ENCODE measurements around the gene EEF1B2.
"Not testable (repeated sequence)": the region's sequence is repeated elsewhere in the genome, so short reads cannot be mapped to it uniquely, and the experiment has no call there.

EEF1B2 gene

DNA sequence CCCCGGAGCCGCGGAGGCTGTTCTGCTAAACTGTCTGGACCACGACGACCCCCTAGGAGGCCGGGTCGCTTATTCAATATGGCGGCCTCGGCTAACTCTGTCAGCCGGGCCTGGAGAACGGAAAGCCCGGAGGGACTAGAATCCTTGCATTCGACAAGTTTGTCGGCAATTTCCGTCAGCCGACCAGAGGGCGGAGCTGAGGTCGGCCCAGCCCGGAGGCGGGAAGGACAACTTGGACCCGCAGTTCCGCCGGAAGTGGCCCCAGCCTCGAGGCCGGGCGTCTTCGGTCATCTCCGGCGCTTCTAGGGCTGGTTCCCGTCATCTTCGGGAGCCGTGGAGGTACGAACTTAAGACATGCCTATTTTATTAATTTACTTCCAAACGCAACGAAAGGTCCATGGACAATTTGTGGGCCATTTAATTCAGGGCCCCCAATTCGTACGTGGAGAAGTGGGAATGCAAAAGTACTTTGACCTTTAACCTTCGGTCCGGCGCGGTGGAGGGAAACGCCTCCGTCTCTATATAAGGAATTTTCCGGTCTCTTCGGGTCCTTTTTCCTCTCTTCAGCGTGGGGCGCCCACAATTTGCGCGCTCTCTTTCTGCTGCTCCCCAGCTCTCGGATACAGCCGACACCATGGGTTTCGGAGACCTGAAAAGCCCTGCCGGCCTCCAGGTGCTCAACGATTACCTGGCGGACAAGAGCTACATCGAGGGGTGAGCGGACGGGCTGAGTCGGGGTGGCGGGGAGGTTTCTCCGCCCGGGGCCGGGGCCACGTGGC is at the start of gene EEF1B2, which contains the start of gene NDUFS1:
Gene EEF1B2, plus strand, starts transcription at position 550 of the 779 bp plus-strand sequence. Its CDS starts 85 bp downstream, at position 635.
Gene NDUFS1, minus strand, starts transcription at position 99 of the 779 bp plus-strand sequence. CDS start 5,766 bp downstream, outside the sequence.
- DNase-seq = peak; percentile 98

DNA sequence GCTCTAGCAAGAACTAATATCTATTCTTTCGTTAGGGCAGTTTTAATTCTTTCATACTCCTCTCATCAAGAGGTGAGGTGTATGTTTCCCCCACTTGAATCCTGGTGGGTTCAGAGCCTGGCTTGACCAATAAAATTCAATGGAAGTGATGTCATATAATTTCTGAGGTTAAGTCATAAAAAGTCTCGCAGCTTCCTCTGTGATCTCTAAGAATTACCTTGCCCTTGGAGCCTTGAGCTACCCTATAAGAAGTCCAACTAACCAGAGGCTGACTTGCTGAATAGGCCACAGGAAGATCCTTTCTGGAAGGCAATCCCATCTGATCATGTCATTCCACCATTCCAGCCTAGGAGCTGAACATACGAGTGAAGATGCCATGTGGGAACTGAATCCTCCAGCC is 47.6 kb upstream of the EEF1B2 start:
- DNase-seq = no peak

DNA sequence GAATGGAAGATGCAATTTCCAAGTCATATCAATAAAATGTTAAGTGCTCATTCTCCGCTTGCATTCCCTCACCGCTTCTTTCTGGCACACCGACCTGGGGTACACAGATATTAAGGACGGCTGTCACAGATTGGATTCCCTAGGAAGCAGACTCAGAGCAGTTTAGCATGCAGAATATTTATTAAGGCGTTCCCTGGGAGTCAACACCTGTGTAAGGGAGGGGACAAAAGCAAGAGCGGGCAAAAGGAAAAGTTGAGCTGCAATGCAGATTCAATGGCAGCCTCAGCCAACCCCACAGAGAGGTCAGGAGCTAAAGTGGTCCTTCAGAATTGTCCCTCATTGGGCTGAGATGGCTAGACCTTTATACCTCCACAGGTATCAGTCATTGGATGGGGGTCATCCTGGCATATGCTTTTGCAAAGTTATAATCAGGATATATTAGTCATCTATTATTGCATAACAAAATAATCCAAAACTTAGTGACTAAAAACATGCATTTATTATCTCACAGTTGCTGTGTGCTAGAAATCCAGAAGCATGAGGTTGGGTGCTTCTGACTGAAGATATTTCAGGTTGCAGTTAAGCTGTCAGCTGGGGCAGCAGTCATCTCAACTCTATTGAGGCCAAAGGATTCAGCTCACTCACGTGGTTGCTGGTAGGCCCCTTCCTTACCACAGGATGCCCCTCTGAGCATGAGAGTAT is 46.7 kb upstream of the EEF1B2 start:
- no peak for DNase-seq

DNA sequence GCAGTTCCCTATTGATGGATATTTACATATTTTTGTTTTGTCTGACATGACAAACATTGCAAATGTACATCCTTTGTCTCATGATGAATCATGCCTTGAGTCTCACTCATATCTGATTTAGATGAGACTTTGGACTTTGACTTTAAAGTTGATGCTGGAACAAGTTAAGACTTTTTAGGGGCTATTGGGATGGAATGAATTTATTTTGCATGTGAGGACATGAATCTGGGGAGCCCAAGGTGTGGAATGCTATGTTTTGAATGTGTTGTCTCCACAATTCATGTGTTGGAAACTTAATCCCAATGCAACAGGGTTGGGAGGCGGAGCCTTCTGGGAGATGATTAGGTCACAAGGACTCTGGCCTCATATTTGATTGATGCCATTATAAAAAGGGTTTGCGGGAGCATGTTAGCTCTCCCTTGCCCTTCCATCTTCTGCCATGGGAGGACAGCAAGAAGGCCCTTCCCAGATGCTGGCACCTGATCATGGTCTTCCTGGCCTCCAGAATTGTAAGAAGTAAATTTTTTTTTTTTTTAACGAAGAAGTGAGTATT is 44.6 kb upstream of the EEF1B2 start:
- no peak for DNase-seq

DNA sequence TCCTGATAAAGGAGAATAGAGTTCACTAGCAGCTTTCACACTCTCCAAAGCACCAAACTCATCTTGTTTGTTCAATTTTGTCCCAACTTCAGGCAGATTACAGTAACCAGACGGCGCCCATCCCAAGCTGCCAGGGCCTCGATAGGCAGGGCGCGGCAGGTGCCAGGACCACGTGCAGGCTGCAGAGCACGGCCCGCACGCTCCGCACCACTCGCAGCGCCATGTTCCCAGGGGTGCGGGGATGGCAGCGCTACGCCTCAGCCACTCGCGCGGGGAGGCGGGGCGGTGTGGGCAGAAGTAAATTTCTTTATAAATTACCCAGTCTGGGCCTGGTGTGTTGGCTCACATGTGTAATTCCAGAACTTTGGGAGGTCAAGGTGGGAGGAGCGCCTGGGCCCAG is 43.4 kb upstream of the EEF1B2 start:
- no peak for DNase-seq

GRCh38 chr2:206122569-206122968 is 37.1 kb upstream of the EEF1B2 start:
- not testable (repeated sequence) for DNase-seq

DNA sequence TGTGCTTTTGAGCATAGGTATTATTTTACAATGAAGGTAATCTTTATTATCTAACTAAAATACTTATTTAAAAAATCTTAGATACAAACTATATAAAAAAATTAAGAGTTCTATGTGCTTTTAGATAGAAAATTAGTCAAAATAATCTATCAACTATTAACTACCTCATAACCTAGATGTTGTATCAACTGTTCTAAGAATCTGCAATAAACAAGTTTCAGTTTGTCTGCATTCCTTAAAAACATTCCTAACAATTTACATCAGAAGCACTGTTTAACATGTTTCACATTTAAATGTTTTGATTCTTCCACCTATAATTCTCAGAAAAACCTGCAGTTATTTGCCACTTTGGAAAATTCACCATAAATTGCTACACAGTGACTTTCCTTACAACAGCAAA is 33.8 kb upstream of the EEF1B2 start:
- no peak for DNase-seq

- DNase-seq = no peak
Measured at GRCh38 chr2:206127656-206128055, 32.0 kb upstream of the EEF1B2 start.

DNA sequence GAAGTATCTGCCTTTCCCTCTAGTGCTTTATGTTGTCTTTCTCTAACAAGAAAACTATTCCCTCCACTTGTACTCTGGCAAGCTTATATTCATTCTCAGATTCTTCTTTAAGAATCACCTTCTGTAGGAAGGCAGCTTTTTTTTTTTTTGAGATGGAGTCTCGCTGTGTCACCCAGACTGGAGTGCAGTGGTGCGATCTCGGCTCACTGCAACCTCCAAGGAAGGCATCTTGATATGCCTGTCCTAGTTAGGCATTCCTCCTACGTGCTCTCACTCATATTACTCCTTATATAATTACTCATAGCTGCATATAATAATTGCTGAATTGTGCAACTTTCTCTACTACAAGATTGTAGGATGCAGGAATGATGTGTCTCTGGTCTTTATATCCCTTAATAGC is 16.2 kb upstream of the EEF1B2 start:
- DNase-seq = no peak

DNA sequence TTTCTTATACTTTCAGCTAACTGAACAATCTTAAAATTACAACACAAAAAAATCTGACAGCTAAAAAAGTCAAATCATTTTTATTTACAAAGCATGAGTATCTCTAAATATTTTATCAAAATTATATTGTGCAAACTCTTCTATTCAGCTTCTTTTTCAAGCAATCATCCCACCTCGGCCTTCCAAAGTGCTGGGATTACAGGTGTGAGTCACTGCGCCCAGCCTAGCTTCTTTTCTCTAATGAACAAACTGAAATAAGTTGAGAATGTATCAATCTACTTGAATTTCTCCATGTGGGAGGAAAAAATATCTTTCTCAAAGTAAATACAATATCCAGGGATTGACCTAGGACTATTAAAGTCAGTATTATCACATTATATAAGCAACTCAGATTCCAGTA is 15.3 kb upstream of the EEF1B2 start:
- DNase-seq = no peak

- no peak for DNase-seq
Measured at GRCh38 chr2:206145665-206146064, 14.0 kb upstream of the EEF1B2 start.

DNA sequence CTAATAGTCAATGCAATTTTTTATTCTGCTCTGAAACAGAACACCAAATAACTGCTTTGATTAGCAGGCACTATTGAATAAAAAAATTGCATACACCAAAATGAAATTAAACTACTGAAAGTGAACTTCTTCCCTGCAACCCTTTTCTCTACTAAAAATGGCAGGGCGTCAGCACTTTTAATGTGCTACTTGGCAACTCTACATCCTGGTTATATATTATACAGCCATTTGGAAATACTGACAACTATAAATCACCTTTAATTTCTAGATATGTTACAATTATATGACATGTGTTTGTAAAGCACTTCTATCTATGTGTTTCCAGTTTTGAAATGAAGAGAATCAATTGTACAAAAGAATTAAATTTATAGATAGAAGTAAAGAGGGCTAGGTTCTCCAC is 10.4 kb upstream of the EEF1B2 start:
- DNase-seq = no peak

- no peak for DNase-seq
Measured at GRCh38 chr2:206150168-206150567, 9.5 kb upstream of the EEF1B2 start.

- DNase-seq = no peak
Measured at GRCh38 chr2:206150631-206151030, 9.1 kb upstream of the EEF1B2 start.

DNA sequence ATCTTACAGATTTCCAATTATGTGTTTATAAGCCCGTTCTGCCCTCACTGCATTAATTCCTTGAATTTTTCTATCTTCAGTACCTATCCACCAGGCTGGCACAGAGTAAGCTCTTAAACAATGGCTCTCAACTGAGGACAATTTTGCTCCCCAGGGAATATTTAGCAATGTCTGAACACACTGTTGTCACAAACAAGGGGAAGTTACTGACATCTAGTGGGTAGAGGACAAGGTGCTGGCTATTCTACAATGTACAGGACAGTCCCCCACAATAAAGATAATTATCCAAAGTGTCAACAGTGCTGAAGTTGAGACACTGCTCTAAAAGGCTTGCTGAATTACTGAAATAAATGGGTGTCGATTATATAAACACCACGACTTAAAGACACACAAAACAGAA is 5.5 kb upstream of the EEF1B2 start:
- DNase-seq = peak; percentile 44

DNA sequence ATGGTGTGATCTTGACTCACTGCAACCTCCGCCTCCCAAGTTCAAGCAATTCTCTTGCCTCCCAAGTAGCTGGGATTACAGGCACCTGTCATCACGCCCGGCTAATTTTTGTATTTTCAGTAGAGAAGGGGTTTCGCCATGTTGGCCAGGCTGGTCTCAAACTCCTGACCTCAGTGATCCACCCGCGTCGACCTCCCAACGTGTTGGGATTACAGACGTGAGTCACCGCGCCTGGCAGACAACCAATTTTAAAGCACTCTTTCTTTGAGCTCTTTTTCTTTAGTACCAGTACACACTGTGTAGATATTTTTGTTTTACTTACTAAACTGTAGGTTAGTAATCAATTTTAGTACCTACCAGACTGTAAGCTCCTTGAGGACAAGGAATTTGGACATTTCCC is 2.7 kb upstream of the EEF1B2 start:
- peak; percentile 39 for DNase-seq

- peak; percentile 46 for DNase-seq
Measured at GRCh38 chr2:206158563-206159345, 941 bp upstream of the EEF1B2 start.

- no peak for DNase-seq
Measured at GRCh38 chr2:206160125-206160806, 571 bp downstream of the EEF1B2 start.

- DNase-seq = peak; percentile 15
Measured at GRCh38 chr2:206160807-206161179, 1.1 kb downstream of the EEF1B2 start.

DNA sequence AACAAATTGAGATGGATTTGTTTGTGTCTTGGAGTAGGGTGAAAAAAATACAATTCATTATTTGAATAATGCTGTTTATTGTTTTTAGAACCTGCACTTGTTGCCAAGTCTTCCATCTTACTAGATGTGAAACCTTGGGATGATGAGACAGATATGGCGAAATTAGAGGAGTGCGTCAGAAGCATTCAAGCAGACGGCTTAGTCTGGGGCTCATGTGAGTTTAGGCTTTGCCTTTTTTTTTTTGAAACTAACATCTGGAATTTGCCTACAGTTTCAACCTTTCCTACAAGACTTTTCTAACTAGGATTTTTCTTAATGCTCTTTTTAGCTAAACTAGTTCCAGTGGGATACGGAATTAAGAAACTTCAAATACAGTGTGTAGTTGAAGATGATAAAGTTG is 2.7 kb downstream of the EEF1B2 start:
- not testable (repeated sequence) for DNase-seq

GRCh38 chr2:206163251-206163880 is 3.7 kb downstream of the EEF1B2 start:
- peak; percentile 13 for DNase-seq

- DNase-seq = peak; percentile 60
Measured at GRCh38 chr2:206164261-206164862, 4.7 kb downstream of the EEF1B2 start.
